Thymus (tissue), 11 donors: ENCODE results near the gene HTT-AS. TPM values are rescaled to one million over a fixed set of nuclear protein-coding genes. Genes with fewer than 3 reads are reported as not detected.
A peak's percentile ranks its signal among the peaks of the same experiment; 100 is the strongest.
"Not testable (repeated sequence)": the region's sequence is repeated elsewhere in the genome, so short reads cannot be mapped to it uniquely, and the experiment has no call there.

Source experiments
- DNase-seq, 9 donors: peaks; one replicate each; pipeline ENCODE4 v3.0.0-alpha.2; 2013; ENCODE audit warnings: low spot score in 9 of 9, low read depth in 6 of 9, missing footprints in 1 of 9
- H3K27ac ChIP-seq, 2 donors: one replicate each; pipeline ENCODE4 v1.5.1; 2013; ENCODE audit warnings: control low read depth in 1 of 2, low read depth in 1 of 2, low read length in 1 of 2, mild to moderate bottlenecking in 1 of 2, moderate library complexity in 1 of 2
- H3K27me3 ChIP-seq, 2 donors: one replicate each; pipeline ENCODE4 v1.5.1; 2013; ENCODE audit warnings: low read length in 1 of 2; ENCODE audit not compliant: control insufficient read depth in 2 of 2, insufficient read depth in 1 of 2
- H3K36me3 ChIP-seq, 2 donors: one replicate each; pipeline ENCODE4 v1.5.1; 2013; ENCODE audit warnings: low read length in 1 of 2, mild to moderate bottlenecking in 1 of 2, moderate library complexity in 1 of 2; ENCODE audit not compliant: control insufficient read depth in 2 of 2, insufficient read depth in 2 of 2
- H3K4me1 ChIP-seq, 2 donors: one replicate each; pipeline ENCODE4 v1.5.1; 2013; ENCODE audit warnings: low read length in 2 of 2; ENCODE audit not compliant: control insufficient read depth in 2 of 2, insufficient read depth in 2 of 2
- H3K4me3 ChIP-seq, 2 donors: one replicate each; pipeline ENCODE4 v1.5.1; 2013; ENCODE audit warnings: low read length in 2 of 2, control low read depth in 1 of 2, mild to moderate bottlenecking in 1 of 2
- H3K9me3 ChIP-seq, 2 donors: one replicate each; pipeline ENCODE4 v1.5.1; 2013; ENCODE audit warnings: low read length in 1 of 2, mild to moderate bottlenecking in 1 of 2; ENCODE audit not compliant: control insufficient read depth in 2 of 2, insufficient read depth in 1 of 2
- WGBS: extraction: QIAGEN DNeasy Blood & Tissue Kit; methylation state at CpG from one replicate; pipeline ENCODE4 v1.1.7; 2013; 5-methylcytosine and 5-hydroxymethylcytosine counted together
- polyA plus RNA-seq: library from polyadenylated mRNA; stranded (reverse); fragments of 200-250 nt; gene quantifications from one replicate; pipeline ENCODE4 v1.2.3, GENCODE V29; 2013
- total RNA-seq: library from RNA; stranded (reverse); fragments of 120-200 nt; gene quantifications from one replicate; pipeline ENCODE4 v1.2.4, GENCODE V29; 2013
- donor health status: healthy.

HTT-AS gene
- total and polyA plus RNA-seq, 2 donors: not detected

DNA sequence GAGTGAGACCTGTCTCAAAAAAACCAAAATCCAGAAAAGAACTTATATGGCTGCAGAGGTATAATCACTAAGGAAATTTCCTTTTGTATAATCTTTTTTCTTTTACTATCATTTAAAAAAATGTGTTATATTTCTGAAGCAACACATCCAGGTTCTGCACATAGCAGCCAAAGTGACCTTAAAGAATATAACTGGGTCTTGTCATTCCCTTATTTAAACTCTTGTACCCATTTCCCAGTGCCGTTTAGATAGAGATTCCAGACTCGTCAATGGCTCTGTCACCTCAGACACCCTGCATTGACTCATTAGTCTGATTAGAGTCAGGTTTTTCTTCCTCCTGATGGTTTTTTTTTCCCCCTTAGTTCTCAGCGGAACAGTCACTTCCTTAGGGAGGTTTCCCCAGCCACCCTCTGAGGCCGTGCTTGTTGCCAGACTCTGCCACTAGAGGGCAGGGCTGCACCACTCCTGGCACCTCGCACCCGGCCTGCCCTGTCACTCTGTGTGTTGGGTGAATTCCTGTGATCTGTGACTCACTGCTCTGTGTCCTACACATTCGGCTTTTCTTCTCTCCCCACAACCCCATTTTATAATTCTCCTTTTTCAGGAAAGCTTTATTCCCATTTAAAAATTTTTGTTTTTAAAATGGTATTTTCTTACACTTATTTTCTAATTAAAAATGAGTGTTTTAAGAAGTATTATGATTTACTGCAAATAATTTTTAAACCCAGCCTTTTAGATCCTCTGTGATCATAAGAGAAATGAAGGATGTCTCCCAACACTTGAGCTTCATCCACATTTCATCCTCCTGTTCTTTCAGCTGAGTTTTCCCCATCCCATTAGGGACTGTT is 32.2 kb upstream of the HTT-AS start:
- 16% methylated on average over 7 of the region's 7 CpGs for whole genome bisulfite sequencing

DNA sequence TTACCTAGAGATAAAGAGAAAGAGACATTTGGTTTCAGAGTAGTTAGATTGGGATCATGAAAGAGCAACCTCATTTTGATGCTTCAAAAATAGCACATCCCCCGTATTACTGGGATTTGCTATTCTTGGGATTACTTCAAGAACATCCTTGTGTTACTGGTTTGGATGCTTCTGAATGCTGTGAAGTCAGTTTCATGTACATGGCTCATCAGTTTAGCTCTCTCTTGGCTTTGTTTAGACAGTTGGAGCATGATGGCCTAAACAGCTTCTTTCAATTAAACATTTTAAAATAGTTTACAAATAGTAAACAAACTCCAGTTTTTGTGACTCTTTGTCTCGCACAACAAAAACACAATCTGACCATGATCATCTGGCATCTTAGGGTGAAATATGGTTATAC is 24.0 kb upstream of the HTT-AS start:
- no peak overlapping the region for H3K27ac ChIP-seq
- H3K27me3 ChIP-seq: no peaks in the 10 kb centered on the region
- no peak for DNase-seq
- H3K4me3 ChIP-seq: no peak overlapping the region
- H3K36me3 ChIP-seq: peaks cover 29 to 31% of the 10 kb centered on the region in 2 donors
- no peaks in the 10 kb centered on the region for H3K9me3 ChIP-seq
- over 99% methylated on average over 2 of the region's 2 CpGs for WGBS
- no peaks in the 10 kb centered on the region for H3K4me1 ChIP-seq

More for the DNA sequence above, 32.2 kb upstream of the HTT-AS start:
- Histone ChIP-seq H3K36me3 (peaks cover 34 to 52% of the 10 kb centered on the region in 2 donors), H3K9me3 (no peaks in the 10 kb centered on the region), H3K4me3 (no peak overlapping the region), H3K4me1 (no peaks in the 10 kb centered on the region), H3K27ac (no peak overlapping the region), H3K27me3 (no peaks in the 10 kb centered on the region)
- peak; percentile 38 to 84 (median 71) for DNase-seq

DNA sequence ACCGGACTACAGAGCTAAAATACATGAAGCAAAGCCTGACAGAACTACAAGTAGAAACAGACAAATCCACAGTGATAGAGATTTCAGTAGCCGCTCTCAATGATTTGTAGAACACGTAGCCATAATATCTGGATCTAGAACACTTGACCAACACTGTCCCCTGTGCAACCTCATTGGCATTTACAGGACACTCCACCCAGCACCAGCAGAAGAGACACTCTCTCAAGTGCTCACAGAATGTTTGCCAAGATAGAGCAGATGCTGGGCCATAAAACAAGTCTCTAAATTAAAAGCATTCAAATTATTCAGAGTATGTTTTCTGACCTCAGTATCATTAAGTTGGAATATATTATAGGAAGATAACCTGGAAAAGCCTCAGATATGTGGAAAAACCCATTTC is 21.9 kb upstream of the HTT-AS start:
- H3K4me3 ChIP-seq: no peak overlapping the region
- 98% methylated on average over 3 of the region's 3 CpGs for WGBS
- no peak for DNase-seq
- no peaks in the 10 kb centered on the region for H3K4me1 ChIP-seq
- H3K9me3 ChIP-seq: no peaks in the 10 kb centered on the region
- peaks cover 20 to 23% of the 10 kb centered on the region in 2 donors for H3K36me3 ChIP-seq
- H3K27ac ChIP-seq: no peak overlapping the region
- no peaks in the 10 kb centered on the region for H3K27me3 ChIP-seq

DNA sequence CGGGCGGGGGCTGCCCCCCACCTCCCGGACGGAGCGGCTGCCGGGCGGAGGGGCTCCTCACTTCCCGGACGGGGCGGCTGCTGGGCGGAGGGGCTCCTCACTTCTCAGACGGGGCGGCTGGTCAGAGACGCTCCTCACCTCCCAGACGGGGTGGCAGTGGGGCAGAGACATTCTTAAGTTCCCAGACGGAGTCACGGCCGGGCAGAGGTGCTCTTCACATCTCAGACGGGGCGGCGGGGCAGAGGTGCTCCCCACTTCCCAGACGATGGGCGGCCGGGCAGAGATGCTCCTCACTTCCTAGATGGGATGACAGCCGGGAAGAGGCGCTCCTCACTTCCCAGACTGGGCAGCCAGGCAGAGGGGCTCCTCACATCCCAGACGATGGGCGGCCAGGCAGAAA is 20.4 kb upstream of the HTT-AS start:
- not testable (repeated sequence) for H3K27ac ChIP-seq, H3K4me3 ChIP-seq, H3K9me3 ChIP-seq, H3K27me3 ChIP-seq, H3K4me1 ChIP-seq, DNase-seq
- 97% methylated on average over 28 of the region's 28 CpGs for WGBS
- H3K36me3 ChIP-seq: peaks cover 9 to 11% of the 10 kb centered on the region in 2 donors

DNA sequence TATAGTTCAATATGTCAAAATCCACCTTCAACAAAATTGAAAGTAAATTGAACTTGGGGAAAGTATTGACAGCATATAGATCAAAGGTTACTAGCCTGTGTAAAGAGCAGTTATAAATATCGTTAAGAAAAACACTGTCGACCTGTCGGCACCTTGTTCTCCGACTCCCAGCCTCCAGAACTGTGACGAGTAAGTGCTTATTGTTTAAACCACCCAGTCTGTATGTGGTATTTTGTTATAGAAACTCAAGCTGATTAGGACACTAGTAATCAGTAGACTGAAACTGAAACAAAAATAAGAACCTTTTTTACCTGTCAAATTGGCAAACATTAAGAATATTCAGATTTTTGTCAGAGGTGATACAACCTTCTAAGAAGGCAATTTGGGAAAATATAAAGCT is 17.1 kb upstream of the HTT-AS start:
- Histone ChIP-seq H3K4me1 (no peaks in the 10 kb centered on the region), H3K27me3 (no peaks in the 10 kb centered on the region), H3K4me3 (no peak overlapping the region), H3K9me3 (no peaks in the 10 kb centered on the region), H3K27ac (peak overlapping the region in 1 of 2 donors; percentile 5), H3K36me3 (peaks cover 11 to 14% of the 10 kb centered on the region in 2 donors)
- no peak for DNase-seq
- 76% methylated on average over 5 of the region's 5 CpGs for WGBS

DNA sequence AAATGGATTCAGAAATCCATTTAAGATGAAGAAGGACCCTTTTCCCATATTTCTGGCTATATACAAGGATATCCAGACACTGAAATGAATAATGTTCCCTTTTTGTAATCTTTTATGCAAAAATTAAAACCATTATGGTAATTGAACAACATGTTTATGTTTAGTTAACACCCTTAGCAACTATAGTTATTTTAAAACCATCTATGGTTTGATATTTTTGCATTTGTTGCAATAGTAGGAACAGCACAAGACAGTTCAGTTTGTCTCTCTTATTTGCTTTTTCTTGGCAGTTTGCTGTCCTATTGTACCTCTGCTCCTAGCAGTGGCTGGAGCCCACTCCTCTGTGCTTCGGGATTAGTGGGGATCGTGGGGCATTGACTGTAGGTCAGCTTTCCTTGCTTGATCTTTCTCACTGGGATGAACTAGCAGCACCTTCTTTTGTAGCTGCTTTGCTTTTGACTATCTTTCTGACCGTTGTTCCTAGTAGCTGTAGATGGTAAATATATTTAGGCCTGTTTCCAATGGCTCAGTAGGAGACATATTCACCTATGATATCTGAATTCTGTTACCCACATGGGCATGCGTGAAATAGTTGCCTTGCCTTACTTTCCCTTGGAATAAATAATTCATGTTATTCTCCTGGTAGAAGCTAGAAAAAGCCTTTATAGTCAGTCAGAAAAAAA is 12.9 kb upstream of the HTT-AS start:
- WGBS: 98% methylated on average over 4 of the region's 4 CpGs
- peaks cover 5 to 6% of the 10 kb centered on the region in 2 donors for H3K36me3 ChIP-seq

DNA sequence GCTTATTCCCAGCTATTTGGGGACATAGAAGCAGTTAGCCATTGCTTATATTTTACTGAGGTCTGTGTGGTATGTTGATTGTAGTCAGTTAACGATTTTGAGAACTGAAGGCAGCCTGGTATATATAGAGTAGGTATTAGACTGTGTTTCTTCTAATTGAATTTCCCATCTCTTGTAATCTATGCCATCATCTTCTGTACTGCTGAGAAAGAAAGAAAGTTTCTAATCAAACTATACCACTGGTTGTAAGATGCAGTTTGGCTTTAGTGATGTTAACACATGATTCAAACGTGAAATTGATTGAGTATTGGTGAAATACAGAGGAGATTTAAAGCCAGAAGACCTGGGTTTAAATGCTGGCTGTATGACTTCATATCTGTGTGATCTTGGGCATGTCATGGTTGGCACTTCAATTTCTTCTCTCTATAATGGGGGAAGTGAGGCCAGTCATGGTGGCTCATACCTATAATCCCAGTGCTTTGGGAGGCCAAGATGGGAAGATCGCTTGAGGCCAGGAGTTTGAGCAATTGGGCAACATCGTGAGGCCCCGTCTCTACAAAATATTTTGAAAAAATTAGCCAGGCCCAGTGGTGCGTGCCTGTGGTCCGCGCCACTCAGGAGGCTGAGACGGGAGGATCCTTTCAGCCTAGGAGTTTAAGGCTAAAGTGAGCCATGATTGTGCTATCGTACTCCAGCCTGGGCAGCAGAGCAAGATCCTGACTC is 11.8 kb upstream of the HTT-AS start:
- DNase-seq: no peak
- Histone ChIP-seq H3K4me1 (no peaks in the 10 kb centered on the region), H3K4me3 (no peak overlapping the region), H3K36me3 (peaks cover 5 to 6% of the 10 kb centered on the region in 2 donors), H3K27ac (no peak overlapping the region), H3K9me3 (no peaks in the 10 kb centered on the region), H3K27me3 (no peaks in the 10 kb centered on the region)
- WGBS: 98% methylated on average over 10 of the region's 10 CpGs

More for the DNA sequence above, 12.9 kb upstream of the HTT-AS start:
- Histone ChIP-seq H3K27ac (no peak overlapping the region), H3K4me3 (no peak overlapping the region), H3K4me1 (no peaks in the 10 kb centered on the region), H3K9me3 (no peaks in the 10 kb centered on the region), H3K27me3 (no peaks in the 10 kb centered on the region)
- no peak for DNase-seq

DNA sequence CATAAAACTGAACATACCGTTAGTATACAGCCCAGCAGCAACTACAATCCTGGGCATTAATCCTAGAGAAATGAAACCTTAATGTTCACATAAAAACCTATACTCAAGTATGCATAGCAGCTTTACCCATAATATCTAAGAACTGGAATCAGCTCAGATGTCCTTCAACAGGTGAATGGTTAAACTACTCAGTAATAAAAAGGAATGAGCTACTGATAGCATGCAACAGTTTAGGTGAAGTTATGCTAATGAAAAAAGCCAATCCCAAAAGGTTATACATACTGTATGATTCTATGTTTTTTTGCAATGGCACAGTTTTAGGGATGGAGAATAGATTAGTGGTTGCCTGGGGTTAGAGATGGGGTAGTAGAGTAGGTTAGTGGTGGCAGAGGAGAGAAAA is 9.4 kb upstream of the HTT-AS start:
- Histone ChIP-seq H3K9me3 (no peaks in the 10 kb centered on the region), H3K27me3 (no peaks in the 10 kb centered on the region), H3K36me3 (peaks cover 0 to 4% of the 10 kb centered on the region in 2 donors), H3K27ac (no peak overlapping the region), H3K4me3 (no peak overlapping the region), H3K4me1 (no peaks in the 10 kb centered on the region)
- WGBS: 98% methylated on average over 1 of the region's 1 CpG
- DNase-seq: no peak
